Psoas muscle (tissue), 8 donors: Measurements from ENCODE around the gene MRPS14. TPM values are rescaled to one million over a fixed set of nuclear protein-coding genes. Genes with fewer than 3 reads are reported as not detected.

ENCODE experiments used
- ATAC-seq, 4 donors: fragments of 200-7000 bp; cut with Tn5 transposase; one replicate each; pipeline ENCODE4 v1.9.1; 2020; ENCODE audit warnings: moderate library complexity in 3 of 4, mild to moderate bottlenecking in 2 of 4
- DNase-seq, 2 donors: peaks; one replicate each; pipeline ENCODE4 v3.0.0-alpha.2; 2020
- H3K27ac ChIP-seq: fragments of 200-600 bp; one replicate; pipeline ENCODE4 v1.8.0; 2022
- H3K27me3 ChIP-seq, 3 donors: fragments of 200-600 bp in 1 of 3; one replicate each; pipeline versions ENCODE4 v1.6.1 to v1.8.0; 2013 to 2022; ENCODE audit warnings: low read length in 2 of 3, mild to moderate bottlenecking in 2 of 3, moderate library complexity in 1 of 3; ENCODE audit not compliant: insufficient read depth in 3 of 3
- H3K36me3 ChIP-seq, 2 donors: fragments of 200-600 bp in 1 of 2; one replicate each; pipeline versions ENCODE4 v1.6.1 to v1.8.0; 2013 to 2022; ENCODE audit warnings: low read depth in 1 of 2, mild to moderate bottlenecking in 1 of 2, moderate library complexity in 1 of 2; ENCODE audit not compliant: insufficient read depth in 1 of 2
- H3K4me1 ChIP-seq: fragments of 200-600 bp; one replicate; pipeline ENCODE4 v1.8.0; 2022
- H3K4me3 ChIP-seq: fragments of 200-600 bp; one replicate; pipeline ENCODE4 v1.8.0; 2022; ENCODE audit warnings: mild to moderate bottlenecking
- H3K9me3 ChIP-seq: fragments of 200-600 bp; one replicate; pipeline ENCODE4 v1.8.0; 2022
- CTCF ChIP-seq: fragments of 200-600 bp; IDR thresholded peaks from one replicate; pipeline ENCODE4 v1.8.0; 2022; ENCODE audit warnings: antibody characterized with exemption
- WGBS, 3 donors: extraction: QIAGEN DNeasy Blood & Tissue Kit; methylation state at CpG; one replicate each; pipeline versions ENCODE4 v1.1.6 to v1.1.7; 2013; 5-methylcytosine and 5-hydroxymethylcytosine counted together
- intact Hi-C, 2 donors: fragments of 100-400 bp; cut with DNase I; formaldehyde crosslinking; loops; one replicate each; pipeline versions ENCODE4 v1.11.0 to v1.14.2; 2022
- polyA plus RNA-seq, 3 donors: library from polyadenylated mRNA; stranded (reverse); fragments of 200-250 nt; gene quantifications; one replicate each; pipeline ENCODE4 v1.2.3, GENCODE V29; 2013
- total RNA-seq, 4 donors: library from RNA; stranded (reverse); fragmentation: NEBNext Ultra II Directional in 2 of 4; extraction: Animal tissue kit (Norgen Biotek cat#: 25700) in 2 of 4; gene quantifications; one replicate each; pipeline versions ENCODE4 v1.2.1 to v1.2.4, GENCODE V29; 2021 to 2023
- donor health status: healthy with polysubstance abuse.
- donor health status: DM: no; HTN: no; CAD: no; lungs with moderate emphysema.
- donor health status: Bipolar disorder and iron deficiency.
- donor health status: healthy.
- donor health status: DM: yes; HTN: yes; CAD: no.
- donor health status: DM: no; HTN: no; CAD: no.
- donor health status: DM: no; HTN: no; CAD: no.
- donor health status: DM: yes; HTN: yes; CAD: no.

MRPS14 gene
- total and polyA plus RNA-seq, 7 donors = 21.6 to 40.7 (median 26.0) TPM

GRCh38 chr1:175015243-175015642 is 8.0 kb downstream of the MRPS14 start:
- intact Hi-C loops = no loop called here
- peaks cover 10 to 94% of the 10 kb centered on the region in 2 donors for H3K36me3 ChIP-seq
- no peaks in the 10 kb centered on the region for H3K9me3 ChIP-seq
- WGBS, 3 donors = 75 to 91% (median 77%) methylated on average over 4 of the region's 4 CpGs
- no peak for DNase-seq
- peak overlapping the region; percentile 77 for H3K27ac ChIP-seq
- TF ChIP-seq CTCF = no peak
- peaks cover 24% of the 10 kb centered on the region for H3K4me1 ChIP-seq
- no peak overlapping the region for H3K4me3 ChIP-seq
- H3K27me3 ChIP-seq = no peaks in the 10 kb centered on the region
- no peak for ATAC-seq

- Histone ChIP-seq H3K4me3 (no peak overlapping the region), H3K27me3 (no peaks in the 10 kb centered on the region), H3K27ac (peak overlapping the region; percentile 39), H3K4me1 (peaks cover 32% of the 10 kb centered on the region), H3K9me3 (no peaks in the 10 kb centered on the region), H3K36me3 (peaks cover 10 to 97% of the 10 kb centered on the region in 2 donors)
- no peak for DNase-seq
- ATAC-seq = no peak
- no peak for TF ChIP-seq CTCF
- intact Hi-C loops = no loop called here
- WGBS, 3 donors = 32 to 86% (median 74%) methylated on average over 1 of the region's 1 CpG
Measured at GRCh38 chr1:175013445-175013844, 9.8 kb downstream of the MRPS14 start.

GRCh38 chr1:175009532-175009931 is 13.7 kb downstream of the MRPS14 start:
- Histone ChIP-seq H3K27me3 (no peaks in the 10 kb centered on the region), H3K27ac (peak overlapping the region; percentile 11), H3K4me3 (no peak overlapping the region), H3K4me1 (peaks cover 10% of the 10 kb centered on the region), H3K9me3 (no peaks in the 10 kb centered on the region), H3K36me3 (peaks cover 13 to 96% of the 10 kb centered on the region in 2 donors)
- 33 to 52% (median 50%) methylated on average over 10 of the region's 10 CpGs for WGBS, 3 donors
- intact Hi-C loops = no loop called here
- no peak for TF ChIP-seq CTCF
- no peak for DNase-seq
- peak in 2 of 4 donors; percentile 44 to 63 for ATAC-seq

- peaks cover 36% of the 10 kb centered on the region for H3K4me1 ChIP-seq
- H3K27ac ChIP-seq = no peak overlapping the region
- no peaks in the 10 kb centered on the region for H3K9me3 ChIP-seq
- WGBS, 3 donors = 89 to 92% (median 91%) methylated on average over 8 of the region's 8 CpGs
- DNase-seq (no peak), ATAC-seq (no peak)
- H3K27me3 ChIP-seq = no peaks in the 10 kb centered on the region
- intact Hi-C loops = loop anchor here in 1 of 2 donors (2.0 kb wide), 1 partner anchor 18 kb away; the partner anchor contains the start of gene MRPS14
- TF ChIP-seq CTCF = no peak
- no peak overlapping the region for H3K4me3 ChIP-seq
- H3K36me3 ChIP-seq = peaks cover 3 to 56% of the 10 kb centered on the region in 2 donors
Measured at GRCh38 chr1:175005085-175005783, 18.0 kb downstream of the MRPS14 start.
